WI38 (cell line): ENCODE measurements around the gene ZNF346.

Source experiments
- H3K4me3 ChIP-seq: 2 replicates; pipeline ENCODE4 v1.5.1; 2011; ENCODE audit warnings: low read depth, mild to moderate bottlenecking, control low read depth, low read length
- TF ChIP-seq, protein P1 (sequence below): IDR thresholded peaks from 2 replicates; pipeline ENCODE4 v1.5.1; 2012; ENCODE audit warnings: low read depth, mild to moderate bottlenecking, control low read depth, low read length

Gene ZNF346

GRCh38 chr5:177070536-177071191 lies 48.2 kb downstream of the ZNF346 start:
- TF ChIP-seq, protein P1, sequence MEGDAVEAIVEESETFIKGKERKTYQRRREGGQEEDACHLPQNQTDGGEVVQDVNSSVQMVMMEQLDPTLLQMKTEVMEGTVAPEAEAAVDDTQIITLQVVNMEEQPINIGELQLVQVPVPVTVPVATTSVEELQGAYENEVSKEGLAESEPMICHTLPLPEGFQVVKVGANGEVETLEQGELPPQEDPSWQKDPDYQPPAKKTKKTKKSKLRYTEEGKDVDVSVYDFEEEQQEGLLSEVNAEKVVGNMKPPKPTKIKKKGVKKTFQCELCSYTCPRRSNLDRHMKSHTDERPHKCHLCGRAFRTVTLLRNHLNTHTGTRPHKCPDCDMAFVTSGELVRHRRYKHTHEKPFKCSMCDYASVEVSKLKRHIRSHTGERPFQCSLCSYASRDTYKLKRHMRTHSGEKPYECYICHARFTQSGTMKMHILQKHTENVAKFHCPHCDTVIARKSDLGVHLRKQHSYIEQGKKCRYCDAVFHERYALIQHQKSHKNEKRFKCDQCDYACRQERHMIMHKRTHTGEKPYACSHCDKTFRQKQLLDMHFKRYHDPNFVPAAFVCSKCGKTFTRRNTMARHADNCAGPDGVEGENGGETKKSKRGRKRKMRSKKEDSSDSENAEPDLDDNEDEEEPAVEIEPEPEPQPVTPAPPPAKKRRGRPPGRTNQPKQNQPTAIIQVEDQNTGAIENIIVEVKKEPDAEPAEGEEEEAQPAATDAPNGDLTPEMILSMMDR: no peak
- H3K4me3 ChIP-seq: no peak overlapping the region

DNA sequence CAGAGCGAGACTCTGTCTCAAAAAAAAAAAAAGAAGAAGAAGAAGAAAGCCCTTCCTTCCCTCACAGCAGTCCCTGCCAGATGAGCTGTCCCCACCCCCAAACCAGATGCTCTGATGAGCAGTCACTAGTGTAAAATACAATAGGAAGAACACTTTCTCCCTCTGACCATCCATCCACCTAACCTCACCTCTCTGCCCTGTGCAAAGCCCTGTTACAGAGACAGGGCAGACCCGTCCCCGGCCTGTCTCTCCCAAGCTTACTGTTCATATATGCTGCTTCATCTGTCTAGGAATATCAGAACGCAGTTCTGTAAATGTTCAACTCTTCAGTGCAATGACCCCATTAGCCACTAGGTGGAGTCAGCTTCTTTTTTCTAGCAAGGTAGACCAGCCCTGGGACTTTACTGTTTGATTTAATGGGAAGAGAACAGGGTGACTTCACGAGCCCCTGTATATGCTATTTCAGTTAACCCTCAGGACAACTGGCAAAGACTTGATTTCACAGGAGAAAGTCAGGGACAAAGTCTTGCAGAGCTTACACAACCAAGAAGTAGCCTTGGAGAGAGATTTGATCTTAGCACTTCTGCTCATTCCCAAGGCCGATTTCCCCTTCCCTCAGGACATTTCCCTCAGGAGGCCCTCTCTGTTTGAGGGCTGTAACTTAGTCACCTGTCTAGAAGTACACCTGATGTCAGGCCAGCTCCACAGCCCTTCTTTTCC lies 49.3 kb downstream of the ZNF346 start:
- TF ChIP-seq, protein P1: peak; percentile 74
- H3K4me3 ChIP-seq: no peak overlapping the region

- TF ChIP-seq, protein P1: no peak
- no peak overlapping the region for H3K4me3 ChIP-seq
These were observed 54.8 kb downstream of the ZNF346 start for GRCh38 chr5:177077335-177077734.

DNA sequence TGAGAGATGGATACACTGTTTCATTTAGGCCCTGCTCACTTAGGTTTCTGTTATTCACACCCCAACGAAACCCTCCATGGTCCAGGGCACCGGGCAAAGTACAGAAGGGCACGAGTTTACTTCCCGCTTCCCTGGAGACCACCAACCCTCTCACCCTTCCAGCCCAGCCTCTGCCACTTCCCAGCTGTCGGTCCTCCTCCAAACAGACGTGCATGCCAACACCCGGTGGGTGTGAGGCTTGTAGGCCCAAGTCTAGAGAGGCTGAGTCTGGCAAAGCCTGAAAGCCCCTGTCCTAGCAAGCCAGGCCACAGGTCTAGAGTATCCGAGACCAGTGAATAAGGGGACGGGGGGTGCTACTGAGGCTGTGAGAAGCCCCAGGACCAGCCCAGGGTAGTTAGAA lies 57.1 kb downstream of the ZNF346 start:
- H3K4me3 ChIP-seq: no peak overlapping the region
- TF ChIP-seq, protein P1: no peak

DNA sequence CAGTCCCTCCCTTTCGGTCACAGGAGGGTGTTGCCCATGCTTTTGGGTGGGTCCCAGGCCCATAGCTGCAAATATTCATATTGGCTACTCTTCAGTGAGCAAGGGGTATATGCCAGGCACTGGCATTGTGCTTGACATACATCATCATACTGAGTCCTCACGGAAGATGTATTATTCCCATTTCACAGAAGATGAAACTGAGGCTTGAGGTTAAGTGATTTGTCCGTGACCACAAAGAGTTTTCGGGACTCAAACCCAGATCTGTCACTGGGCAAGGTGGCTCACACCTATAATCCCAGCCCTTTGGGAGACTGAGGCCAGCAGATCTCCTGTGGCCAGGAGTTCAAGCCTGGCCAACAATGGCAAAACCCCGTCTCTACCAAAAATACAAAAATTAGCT lies 57.8 kb downstream of the ZNF346 start:
- TF ChIP-seq, protein P1: no peak

GRCh38 chr5:177081859-177082258 lies 59.4 kb downstream of the ZNF346 start:
- H3K4me3 ChIP-seq: no peak overlapping the region
- TF ChIP-seq, protein P1: no peak

More for the DNA sequence above, 57.8 kb downstream of the ZNF346 start:
- H3K4me3 ChIP-seq: no peak overlapping the region

DNA sequence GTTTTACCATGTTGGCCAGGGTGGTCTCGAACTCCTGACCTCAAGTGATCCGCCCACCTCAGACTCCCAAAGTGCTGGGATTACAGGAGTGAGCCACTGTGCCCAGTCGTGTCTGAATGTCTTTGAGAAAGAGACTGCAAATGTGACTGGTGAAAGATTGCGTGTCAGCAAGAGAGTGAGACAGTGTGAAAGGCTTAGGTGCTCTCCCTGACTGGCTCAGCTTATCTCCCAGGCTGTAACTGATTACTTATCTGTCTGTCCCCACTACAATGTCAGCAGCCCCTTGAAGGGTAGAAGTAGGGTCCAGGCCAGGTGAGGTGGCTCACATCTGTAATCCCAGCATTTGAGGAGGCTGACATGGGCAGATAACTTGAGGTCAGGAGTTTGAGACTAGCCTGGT lies 60.9 kb downstream of the ZNF346 start:
- no peak overlapping the region for H3K4me3 ChIP-seq
- TF ChIP-seq, protein P1: no peak
